ENCODE results near the gene APC2.

Gene APC2, protein sequence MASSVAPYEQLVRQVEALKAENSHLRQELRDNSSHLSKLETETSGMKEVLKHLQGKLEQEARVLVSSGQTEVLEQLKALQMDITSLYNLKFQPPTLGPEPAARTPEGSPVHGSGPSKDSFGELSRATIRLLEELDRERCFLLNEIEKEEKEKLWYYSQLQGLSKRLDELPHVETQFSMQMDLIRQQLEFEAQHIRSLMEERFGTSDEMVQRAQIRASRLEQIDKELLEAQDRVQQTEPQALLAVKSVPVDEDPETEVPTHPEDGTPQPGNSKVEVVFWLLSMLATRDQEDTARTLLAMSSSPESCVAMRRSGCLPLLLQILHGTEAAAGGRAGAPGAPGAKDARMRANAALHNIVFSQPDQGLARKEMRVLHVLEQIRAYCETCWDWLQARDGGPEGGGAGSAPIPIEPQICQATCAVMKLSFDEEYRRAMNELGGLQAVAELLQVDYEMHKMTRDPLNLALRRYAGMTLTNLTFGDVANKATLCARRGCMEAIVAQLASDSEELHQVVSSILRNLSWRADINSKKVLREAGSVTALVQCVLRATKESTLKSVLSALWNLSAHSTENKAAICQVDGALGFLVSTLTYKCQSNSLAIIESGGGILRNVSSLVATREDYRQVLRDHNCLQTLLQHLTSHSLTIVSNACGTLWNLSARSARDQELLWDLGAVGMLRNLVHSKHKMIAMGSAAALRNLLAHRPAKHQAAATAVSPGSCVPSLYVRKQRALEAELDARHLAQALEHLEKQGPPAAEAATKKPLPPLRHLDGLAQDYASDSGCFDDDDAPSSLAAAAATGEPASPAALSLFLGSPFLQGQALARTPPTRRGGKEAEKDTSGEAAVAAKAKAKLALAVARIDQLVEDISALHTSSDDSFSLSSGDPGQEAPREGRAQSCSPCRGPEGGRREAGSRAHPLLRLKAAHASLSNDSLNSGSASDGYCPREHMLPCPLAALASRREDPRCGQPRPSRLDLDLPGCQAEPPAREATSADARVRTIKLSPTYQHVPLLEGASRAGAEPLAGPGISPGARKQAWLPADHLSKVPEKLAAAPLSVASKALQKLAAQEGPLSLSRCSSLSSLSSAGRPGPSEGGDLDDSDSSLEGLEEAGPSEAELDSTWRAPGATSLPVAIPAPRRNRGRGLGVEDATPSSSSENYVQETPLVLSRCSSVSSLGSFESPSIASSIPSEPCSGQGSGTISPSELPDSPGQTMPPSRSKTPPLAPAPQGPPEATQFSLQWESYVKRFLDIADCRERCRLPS (N-terminal part only)

GRCh38 chr19:1449467-1450442 is at the start of gene APC2:
TSS of gene APC2 (plus strand) at chr19:1450121. CDS start at chr19:1453002, 2,881 bp downstream.
- DNase-seq (ENCODE audit: low read depth, low spot score), result no peak
- Histone ChIP-seq H3K9me3 (ENCODE audit: low read depth, low read length) (no peaks in the 10 kb centered on the region), H3K9ac (ENCODE audit: insufficient read length) (no peak within 1 kb of the TSS), H3K27ac (no peak within 1 kb of the TSS), H3K36me3 (ENCODE audit: insufficient read depth, low read length) (no peaks in the 10 kb centered on the region), H3K4me3 (no peak within 1 kb of the TSS)
- TF ChIP-seq EZH2 (IDR thresholded peaks at IDR 0.05) (no peak), FOXP2 (optimal IDR thresholded peaks at IDR 0.05; ENCODE audit: control extremely low read depth, extremely low read length, insufficient read depth) (no peak), POLR2AphosphoS5 (IDR thresholded peaks at IDR 0.05; ENCODE audit: borderline replicate concordance, low read depth, low read length) (no peak)

DNA sequence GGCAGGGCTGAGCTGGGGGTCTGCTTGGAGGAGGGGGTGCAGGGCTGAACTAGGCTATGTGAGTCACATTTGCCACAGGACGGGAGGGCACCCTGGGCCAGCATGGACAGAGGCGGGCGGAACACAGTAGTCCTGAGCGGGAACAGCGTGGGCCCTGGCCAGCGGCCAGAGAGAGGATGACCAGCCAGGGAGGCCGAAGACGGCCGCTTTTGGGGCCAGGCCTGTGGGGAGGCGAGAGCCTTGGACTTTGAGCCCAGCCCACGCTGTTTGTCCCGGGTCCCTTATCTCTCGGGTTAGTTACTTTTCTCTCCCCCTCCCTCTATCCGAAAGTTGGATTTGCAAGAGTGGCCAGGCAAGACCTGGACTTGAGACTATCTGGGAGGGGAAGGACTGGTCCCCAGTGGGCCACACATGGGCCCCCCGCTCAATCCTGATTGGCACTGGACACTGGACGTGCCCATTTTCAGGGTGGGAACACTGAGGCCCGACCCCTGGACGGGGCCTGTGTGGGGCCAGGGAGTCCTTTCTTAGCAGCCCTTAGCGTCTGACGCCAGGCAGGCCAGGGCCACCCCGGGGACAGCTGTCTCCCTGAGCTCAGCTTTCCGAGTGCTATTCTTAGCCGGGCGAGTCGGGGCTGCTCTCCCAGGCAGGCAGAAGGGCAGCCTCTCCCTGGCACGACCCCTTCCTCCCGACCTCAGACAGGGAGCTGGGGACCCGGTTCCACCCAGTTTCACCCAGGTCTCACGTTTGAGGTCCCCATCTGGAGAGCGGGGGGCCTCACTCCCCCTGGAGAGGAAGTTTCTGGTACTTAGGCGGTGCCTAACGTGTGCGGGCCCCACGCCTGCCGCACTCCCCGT is 49.4 kb upstream of the APC2 start:
- Histone ChIP-seq H3K9me3 (ENCODE audit: low read depth, low read length) (no peaks in the 10 kb centered on the region), H3K27ac (no peak overlapping the region), H3K36me3 (ENCODE audit: insufficient read depth, low read length) (no peaks in the 10 kb centered on the region), H3K9ac (ENCODE audit: insufficient read length) (peak overlapping the region; percentile 78), H3K4me3 (peak overlapping the region; percentile 90)
- no peak for DNase-seq (ENCODE audit: low read depth, low spot score)
- TF ChIP-seq EZH2 (IDR thresholded peaks at IDR 0.05), result no peak
- TF ChIP-seq POLR2AphosphoS5 (IDR thresholded peaks at IDR 0.05; ENCODE audit: borderline replicate concordance, low read depth, low read length), result no peak
- TF ChIP-seq FOXP2 (optimal IDR thresholded peaks at IDR 0.05; ENCODE audit: control extremely low read depth, extremely low read length, insufficient read depth), result no peak

GRCh38 chr19:1401138-1401888 is 48.6 kb upstream of the APC2 start, which contains the start of gene GAMT:
TSS of gene GAMT (minus strand) at chr19:1401542. CDS start at chr19:1401476, 66 bp downstream.
- no peaks in the 10 kb centered on the region for H3K9me3 ChIP-seq (ENCODE audit: low read depth, low read length)
- TF ChIP-seq EZH2 (IDR thresholded peaks at IDR 0.05), result no peak
- TF ChIP-seq FOXP2 (optimal IDR thresholded peaks at IDR 0.05; ENCODE audit: control extremely low read depth, extremely low read length, insufficient read depth), result no peak
- peak; percentile 53; the same call in 1 of the 2 replicates for TF ChIP-seq POLR2AphosphoS5 (IDR thresholded peaks at IDR 0.05; ENCODE audit: borderline replicate concordance, low read depth, low read length)
- no peak within 1 kb of the TSS for H3K27ac ChIP-seq
- DNase-seq (ENCODE audit: low read depth, low spot score), result no peak
- H3K4me3 ChIP-seq, result peak within 1 kb of the TSS; percentile 90
- H3K9ac ChIP-seq (ENCODE audit: insufficient read length), result peak within 1 kb of the TSS; percentile 78
- H3K36me3 ChIP-seq (ENCODE audit: insufficient read depth, low read length), result no peaks in the 10 kb centered on the region

DNA sequence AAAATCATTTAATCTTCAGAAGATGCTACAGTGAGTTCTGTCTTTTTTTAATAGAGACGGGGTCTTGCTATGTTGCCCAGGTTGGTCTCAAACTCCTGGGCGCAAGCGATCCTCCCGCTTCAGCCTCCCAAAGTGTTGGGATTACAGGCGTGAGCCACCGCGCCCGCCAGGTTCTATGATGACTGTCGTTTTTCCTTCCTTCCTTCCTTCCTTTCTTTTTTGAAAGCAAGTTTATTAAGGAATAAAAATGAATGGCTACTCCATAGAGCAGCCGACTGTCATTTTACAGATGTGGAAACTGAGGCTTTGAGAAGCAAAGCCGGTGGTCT is 48.1 kb upstream of the APC2 start:
- Histone ChIP-seq H3K9me3 (ENCODE audit: low read depth, low read length) (no peaks in the 10 kb centered on the region), H3K4me3 (peak overlapping the region; percentile 90), H3K36me3 (ENCODE audit: insufficient read depth, low read length) (no peaks in the 10 kb centered on the region), H3K9ac (ENCODE audit: insufficient read length) (peak overlapping the region; percentile 74), H3K27ac (no peak overlapping the region)
- no peak for TF ChIP-seq EZH2 (IDR thresholded peaks at IDR 0.05)
- no peak for TF ChIP-seq FOXP2 (optimal IDR thresholded peaks at IDR 0.05; ENCODE audit: control extremely low read depth, extremely low read length, insufficient read depth)
- no peak for TF ChIP-seq POLR2AphosphoS5 (IDR thresholded peaks at IDR 0.05; ENCODE audit: borderline replicate concordance, low read depth, low read length)
- DNase-seq (ENCODE audit: low read depth, low spot score), result no peak

GRCh38 chr19:1402411-1403070 is 47.4 kb upstream of the APC2 start:
- H3K9me3 ChIP-seq (ENCODE audit: low read depth, low read length), result no peaks in the 10 kb centered on the region
- H3K27ac ChIP-seq, result no peak overlapping the region
- H3K36me3 ChIP-seq (ENCODE audit: insufficient read depth, low read length), result no peaks in the 10 kb centered on the region
- TF ChIP-seq POLR2AphosphoS5 (IDR thresholded peaks at IDR 0.05; ENCODE audit: borderline replicate concordance, low read depth, low read length), result no peak
- H3K9ac ChIP-seq (ENCODE audit: insufficient read length), result no peak overlapping the region
- H3K4me3 ChIP-seq, result no peak overlapping the region
- no peak for DNase-seq (ENCODE audit: low read depth, low spot score)

Data from SK-N-MC (cell line).